Skeletal muscle tissue (tissue), 5 donors: Measurements from ENCODE around the gene HLA-A. TPM values are rescaled to one million over a fixed set of nuclear protein-coding genes. Genes with fewer than 3 reads are reported as not detected.

ENCODE experiments used
- H3K27ac ChIP-seq: one replicate; pipeline ENCODE4 v1.7.0; 2013; ENCODE audit warnings: mild to moderate bottlenecking, low read depth, low read length, inconsistent platforms
- H3K27me3 ChIP-seq, 3 donors: one replicate each; pipeline ENCODE4 v1.7.0; 2013; ENCODE audit warnings: low read length in 3 of 3; ENCODE audit not compliant: control insufficient read depth in 3 of 3, insufficient read depth in 3 of 3
- H3K36me3 ChIP-seq, 3 donors: one replicate each; pipeline ENCODE4 v1.7.0; 2013; ENCODE audit warnings: low read length in 3 of 3; ENCODE audit not compliant: control insufficient read depth in 3 of 3, insufficient read depth in 3 of 3
- H3K4me1 ChIP-seq, 3 donors: one replicate each; pipeline ENCODE4 v1.7.0; 2013; ENCODE audit warnings: low read length in 3 of 3, mild to moderate bottlenecking in 3 of 3; ENCODE audit not compliant: control insufficient read depth in 3 of 3, insufficient read depth in 3 of 3
- H3K4me3 ChIP-seq, 3 donors: one replicate each; pipeline ENCODE4 v1.7.0; 2013; ENCODE audit warnings: low read length in 3 of 3
- H3K9ac ChIP-seq, 3 donors: one replicate each; pipeline ENCODE4 v1.7.0; 2013; ENCODE audit warnings: low read length in 3 of 3, mild to moderate bottlenecking in 3 of 3, moderate library complexity in 2 of 3, low read depth in 1 of 3
- H3K9me3 ChIP-seq, 3 donors: one replicate each; pipeline ENCODE4 v1.7.0; 2013; ENCODE audit warnings: low read length in 3 of 3; ENCODE audit not compliant: control insufficient read depth in 3 of 3
- small RNA-seq: library from RNA; depleted of rRNA; stranded (forward); fragments of <200 nt; gene quantifications from one replicate; pipeline ENCODE3, GENCODE V24; 2014
- total RNA-seq: library from RNA; depleted of rRNA; stranded (reverse); fragments of >200 nt; gene quantifications from one replicate; pipeline ENCODE4 v1.2.3, GENCODE V29; 2014
- donor health status: Osteomylitis.

Gene HLA-A
- total RNA-seq, 1 donor from 2014 or later = 113 TPM

DNA sequence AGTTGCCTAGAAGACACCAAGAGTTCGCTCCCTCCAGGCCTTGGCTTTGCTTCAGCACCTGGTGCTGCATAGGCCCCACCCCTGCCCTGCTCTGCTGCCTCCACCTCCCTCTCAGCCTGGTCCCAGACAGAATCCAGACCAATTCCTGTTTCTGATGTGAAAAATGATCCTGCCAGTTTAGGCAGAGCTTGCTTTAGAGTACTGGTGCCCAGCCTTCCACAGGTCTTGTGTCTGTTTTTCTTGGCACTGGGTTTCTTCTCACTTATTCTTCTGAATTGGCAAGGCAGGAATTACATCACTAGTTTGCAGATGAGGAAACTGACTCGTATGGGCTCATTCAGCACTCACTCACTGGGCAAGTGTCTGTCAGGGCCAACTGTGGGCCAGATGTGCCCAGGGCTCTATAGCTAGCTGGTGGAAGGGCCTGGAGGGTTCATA, 53.0 kb downstream of the HLA-A start:
- H3K36me3 ChIP-seq = no peaks in the 10 kb centered on the region
- no peak overlapping the region for H3K9ac ChIP-seq
- no peak overlapping the region for H3K27ac ChIP-seq
- H3K9me3 ChIP-seq = no peaks in the 10 kb centered on the region
- peaks cover 0 to 5% (median 0%) of the 10 kb centered on the region in 3 donors for H3K27me3 ChIP-seq
- H3K4me1 ChIP-seq = no peaks in the 10 kb centered on the region
- no peak overlapping the region for H3K4me3 ChIP-seq

Small RNAs within 50 kb of the gene (small RNA-seq; reads per million reads assigned to genes)
- gene HLA-U = not detected

Other genes with a start within 250 kb of the HLA-A start
- gene HLA-F, start 219.1 kb upstream of the HLA-A start, total RNA-seq = 12.0 TPM
- gene HLA-G, start 114.7 kb upstream of the HLA-A start, total RNA-seq = not detected
- 31.8 TPM for gene POLR1H, start 118.7 kb downstream of the HLA-A start, total RNA-seq
- 6.8 TPM for gene PPP1R11, start 124.7 kb downstream of the HLA-A start, total RNA-seq
- not detected for gene RNF39, start 133.2 kb downstream of the HLA-A start, total RNA-seq
- gene TRIM31, start 170.6 kb downstream of the HLA-A start, total RNA-seq = not detected
- gene TRIM40, start 193.6 kb downstream of the HLA-A start, total RNA-seq = not detected
- 2.1 TPM for gene TRIM10, start 218.7 kb downstream of the HLA-A start, total RNA-seq
- not detected for gene TRIM15, start 221.0 kb downstream of the HLA-A start, total RNA-seq